Measurements from ENCODE around the gene TACR1.

- peak; percentile 66 for TF ChIP-seq CTCF (conservative IDR thresholded peaks at IDR 0.05; ENCODE audit: low read depth, low read length)
- TF ChIP-seq EZH2 (IDR thresholded peaks at IDR 0.05; ENCODE audit: borderline replicate concordance, low read depth, low read length, poor library complexity, severe bottlenecking), result no peak
Measured at GRCh38 chr2:75053484-75054112, 145.7 kb downstream of the TACR1 start.

Data from A673 (cell line).